ES-I3 (cell line): ENCODE results near the gene PEPD.

Experiments
- H3K36me3 ChIP-seq: 2 replicates; pipeline ENCODE4 v1.6.1; 2013; ENCODE audit warnings: mild to moderate bottlenecking, low read length, control low read depth, moderate library complexity; ENCODE audit not compliant: insufficient read depth
- H3K4me1 ChIP-seq: 2 replicates; pipeline ENCODE4 v1.6.1; 2013; ENCODE audit warnings: mild to moderate bottlenecking, control low read depth, low read length; ENCODE audit not compliant: insufficient read depth
- H3K9ac ChIP-seq: 2 replicates; pipeline ENCODE4 v1.6.1; 2013; ENCODE audit warnings: low read depth, mild to moderate bottlenecking, low read length, moderate library complexity
- H3K9me3 ChIP-seq: 2 replicates; pipeline ENCODE4 v1.6.1; 2013; ENCODE audit warnings: mild to moderate bottlenecking, low read length, moderate library complexity; ENCODE audit not compliant: control insufficient read depth, insufficient read depth

PEPD gene

DNA sequence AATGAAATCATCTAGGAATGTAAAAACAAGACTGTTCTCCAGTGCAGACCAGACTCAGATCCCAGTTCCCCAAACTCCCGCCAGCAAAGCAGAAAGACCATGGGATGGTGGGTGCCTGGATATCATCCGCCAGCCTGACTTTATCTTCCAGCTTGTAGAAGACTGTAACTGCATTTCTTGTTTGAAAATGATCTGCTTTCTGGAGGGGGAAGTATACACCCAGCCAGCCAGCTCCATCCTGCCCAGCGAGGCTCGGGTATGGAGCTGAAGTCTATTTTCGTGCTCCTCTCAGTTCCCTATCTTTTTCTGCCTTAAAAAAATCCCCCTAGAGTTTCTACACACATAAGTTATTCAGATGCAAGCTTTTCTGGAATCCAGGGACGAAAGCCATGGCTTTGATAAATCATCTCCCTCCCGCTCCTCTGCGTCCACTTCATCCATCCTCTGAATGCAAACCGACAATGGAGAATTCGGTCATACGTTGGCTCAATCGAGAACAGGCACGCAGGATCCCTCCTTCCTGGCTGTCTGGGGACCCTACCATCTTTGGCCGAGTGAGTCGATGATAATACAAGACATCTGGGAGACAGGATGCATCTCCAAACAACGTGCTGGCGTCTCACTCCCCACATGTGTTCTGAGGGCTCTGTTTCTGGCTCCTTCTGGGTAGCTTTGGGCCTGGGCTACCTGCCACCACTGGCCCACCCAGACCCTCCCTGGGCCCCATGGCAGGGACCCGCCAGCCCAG is 116.9 kb downstream of the PEPD start:
- no peaks in the 10 kb centered on the region for H3K36me3 ChIP-seq
- H3K9me3 ChIP-seq, result no peaks in the 10 kb centered on the region
- no peak overlapping the region for H3K9ac ChIP-seq
- peaks cover 4% of the 10 kb centered on the region; the same call in 1 of the 2 replicates for H3K4me1 ChIP-seq

GRCh38 chr19:33403973-33404304 is 117.7 kb downstream of the PEPD start:
- no peak overlapping the region for H3K9ac ChIP-seq
- no peaks in the 10 kb centered on the region for H3K36me3 ChIP-seq
- peaks cover 4% of the 10 kb centered on the region; the same call in 1 of the 2 replicates for H3K4me1 ChIP-seq

GRCh38 chr19:33403221-33403972 is 118.2 kb downstream of the PEPD start:
- H3K4me1 ChIP-seq, result peaks cover 4% of the 10 kb centered on the region; the same call in 1 of the 2 replicates
- H3K9me3 ChIP-seq, result no peaks in the 10 kb centered on the region
- no peaks in the 10 kb centered on the region for H3K36me3 ChIP-seq
- no peak overlapping the region for H3K9ac ChIP-seq

More at GRCh38 chr19:33403973-33404304, 117.7 kb downstream of the PEPD start:
- H3K9me3 ChIP-seq, result no peaks in the 10 kb centered on the region

DNA sequence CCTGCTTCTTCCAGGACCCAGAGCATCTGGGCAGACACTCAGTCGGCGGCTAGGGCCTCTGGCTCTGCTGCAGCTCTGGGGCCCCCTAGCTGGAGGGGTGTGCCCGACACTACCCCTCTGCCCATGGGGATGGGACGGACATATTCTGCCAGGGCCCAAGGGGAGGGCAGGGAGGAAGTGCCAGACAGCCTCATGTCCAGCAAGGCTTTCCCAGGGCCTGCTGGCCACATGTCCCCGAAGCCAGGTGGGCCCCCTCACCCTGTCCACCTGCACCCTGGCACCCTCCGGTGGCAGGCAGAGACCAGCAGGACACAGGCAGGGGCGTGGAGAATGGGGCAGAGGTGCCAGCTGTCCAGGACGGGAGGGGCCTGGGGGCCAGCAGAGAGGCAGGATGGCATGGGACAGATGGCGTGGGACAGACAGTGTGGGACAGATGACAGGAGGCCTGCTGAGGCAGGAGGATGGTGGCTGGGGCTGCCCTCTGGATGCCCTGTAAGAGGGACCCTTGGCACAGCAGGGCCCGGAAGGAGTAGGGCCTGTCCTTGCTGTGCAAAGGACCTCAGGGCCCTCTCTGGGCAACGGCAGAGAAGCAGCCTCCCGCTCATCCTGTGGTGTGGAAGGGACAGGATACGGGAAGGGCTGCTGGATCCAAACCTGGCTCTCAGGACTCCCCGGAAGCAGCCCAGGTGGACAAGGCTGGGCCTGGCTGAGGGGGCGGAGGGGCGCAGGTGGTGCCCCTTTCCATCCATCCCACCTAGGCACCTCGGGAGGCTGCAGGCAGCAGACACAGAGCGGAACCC is 119.0 kb downstream of the PEPD start:
- peaks cover 4% of the 10 kb centered on the region; the same call in 1 of the 2 replicates for H3K4me1 ChIP-seq
- no peak overlapping the region for H3K9ac ChIP-seq
- H3K36me3 ChIP-seq, result no peaks in the 10 kb centered on the region
- H3K9me3 ChIP-seq, result no peaks in the 10 kb centered on the region

DNA sequence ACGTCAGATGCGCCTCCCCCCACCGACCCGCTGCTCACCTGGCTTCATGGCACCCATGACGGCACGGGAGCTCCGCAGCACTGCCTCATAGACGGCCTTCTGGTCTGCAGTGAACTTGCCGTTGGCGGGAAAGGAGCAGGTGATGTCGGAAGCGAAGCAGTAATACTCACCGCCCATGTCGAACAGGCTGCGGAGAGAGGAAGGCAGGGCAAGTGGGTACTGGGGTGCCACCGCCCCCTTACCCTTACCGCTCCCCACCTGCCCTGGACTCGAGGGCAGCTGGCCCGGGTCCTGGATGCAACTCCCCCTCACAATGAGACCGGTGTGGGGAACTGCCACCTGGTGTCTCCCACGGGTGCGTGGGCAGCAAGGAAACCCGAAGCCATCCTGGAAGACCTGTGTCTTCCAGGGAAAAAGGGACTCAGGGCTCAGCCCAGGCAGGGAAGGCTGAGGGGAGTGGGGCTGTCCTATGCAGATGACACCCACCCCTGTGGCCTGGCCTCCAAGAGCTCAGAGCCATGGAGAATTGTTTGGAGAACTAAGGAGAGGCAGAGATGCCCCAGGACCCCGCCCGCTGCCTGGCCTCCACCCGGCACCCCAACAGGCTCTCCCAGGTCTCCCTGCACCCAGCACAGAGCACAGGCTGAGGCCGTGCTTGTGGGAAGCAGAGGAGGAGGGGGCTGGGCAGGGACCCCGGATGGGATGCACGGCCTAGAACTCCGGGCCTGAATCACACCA is 119.7 kb downstream of the PEPD start:
- H3K9ac ChIP-seq, result no peak overlapping the region
- H3K9me3 ChIP-seq, result no peaks in the 10 kb centered on the region
- H3K36me3 ChIP-seq, result no peaks in the 10 kb centered on the region
- H3K4me1 ChIP-seq, result peaks cover 9% of the 10 kb centered on the region; the same call in 1 of the 2 replicates

GRCh38 chr19:33400856-33401682 is 120.5 kb downstream of the PEPD start:
- no peaks in the 10 kb centered on the region for H3K36me3 ChIP-seq
- no peak overlapping the region for H3K9ac ChIP-seq
- H3K9me3 ChIP-seq, result no peaks in the 10 kb centered on the region
- H3K4me1 ChIP-seq, result peaks cover 8% of the 10 kb centered on the region; the same call in 1 of the 2 replicates

- no peaks in the 10 kb centered on the region for H3K36me3 ChIP-seq
- peaks cover 8% of the 10 kb centered on the region; the same call in 1 of the 2 replicates for H3K4me1 ChIP-seq
- H3K9ac ChIP-seq, result no peak overlapping the region
- H3K9me3 ChIP-seq, result no peaks in the 10 kb centered on the region
Observed at GRCh38 chr19:33399745-33400681, 121.6 kb downstream of the PEPD start.

DNA sequence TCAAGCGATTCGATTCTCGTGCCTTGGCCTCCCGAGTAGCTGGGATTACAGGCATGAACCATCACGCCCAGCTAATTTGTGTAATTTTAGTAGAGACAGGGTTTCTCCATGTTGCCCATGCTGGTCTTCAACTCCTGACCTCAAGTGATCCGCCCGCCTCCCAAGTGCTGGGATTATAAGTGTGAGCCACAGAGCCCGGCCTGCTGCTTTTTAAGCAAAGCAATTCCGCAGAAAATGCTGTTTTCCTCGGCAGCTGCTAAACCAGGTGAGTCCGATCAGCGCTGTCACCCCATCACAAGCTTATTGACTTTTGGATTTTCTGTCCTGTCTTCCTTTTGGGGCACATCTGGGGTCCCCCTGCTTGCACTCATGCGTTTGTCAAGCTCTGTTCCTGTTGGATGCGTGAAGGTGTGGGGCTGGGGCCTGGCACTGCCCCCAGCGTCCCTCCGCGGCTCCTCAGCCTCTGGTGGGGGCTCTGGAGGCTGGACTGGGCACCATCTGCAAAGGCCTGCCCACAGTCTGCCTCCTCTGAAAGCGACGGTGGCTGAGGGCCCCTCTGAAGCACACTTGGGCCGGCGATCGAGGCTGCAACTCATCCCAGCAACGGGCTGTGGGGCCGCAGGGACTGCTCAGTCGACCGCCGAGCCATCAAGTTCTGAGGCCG is 122.4 kb downstream of the PEPD start:
- H3K9ac ChIP-seq, result no peak overlapping the region
- H3K9me3 ChIP-seq, result no peaks in the 10 kb centered on the region
- no peaks in the 10 kb centered on the region for H3K36me3 ChIP-seq
- peaks cover 8% of the 10 kb centered on the region; the same call in 1 of the 2 replicates for H3K4me1 ChIP-seq

GRCh38 chr19:33398361-33399060 is 123.1 kb downstream of the PEPD start:
- peaks cover 8% of the 10 kb centered on the region; the same call in 1 of the 2 replicates for H3K4me1 ChIP-seq
- H3K9me3 ChIP-seq, result no peaks in the 10 kb centered on the region
- H3K36me3 ChIP-seq, result no peaks in the 10 kb centered on the region
- no peak overlapping the region for H3K9ac ChIP-seq

DNA sequence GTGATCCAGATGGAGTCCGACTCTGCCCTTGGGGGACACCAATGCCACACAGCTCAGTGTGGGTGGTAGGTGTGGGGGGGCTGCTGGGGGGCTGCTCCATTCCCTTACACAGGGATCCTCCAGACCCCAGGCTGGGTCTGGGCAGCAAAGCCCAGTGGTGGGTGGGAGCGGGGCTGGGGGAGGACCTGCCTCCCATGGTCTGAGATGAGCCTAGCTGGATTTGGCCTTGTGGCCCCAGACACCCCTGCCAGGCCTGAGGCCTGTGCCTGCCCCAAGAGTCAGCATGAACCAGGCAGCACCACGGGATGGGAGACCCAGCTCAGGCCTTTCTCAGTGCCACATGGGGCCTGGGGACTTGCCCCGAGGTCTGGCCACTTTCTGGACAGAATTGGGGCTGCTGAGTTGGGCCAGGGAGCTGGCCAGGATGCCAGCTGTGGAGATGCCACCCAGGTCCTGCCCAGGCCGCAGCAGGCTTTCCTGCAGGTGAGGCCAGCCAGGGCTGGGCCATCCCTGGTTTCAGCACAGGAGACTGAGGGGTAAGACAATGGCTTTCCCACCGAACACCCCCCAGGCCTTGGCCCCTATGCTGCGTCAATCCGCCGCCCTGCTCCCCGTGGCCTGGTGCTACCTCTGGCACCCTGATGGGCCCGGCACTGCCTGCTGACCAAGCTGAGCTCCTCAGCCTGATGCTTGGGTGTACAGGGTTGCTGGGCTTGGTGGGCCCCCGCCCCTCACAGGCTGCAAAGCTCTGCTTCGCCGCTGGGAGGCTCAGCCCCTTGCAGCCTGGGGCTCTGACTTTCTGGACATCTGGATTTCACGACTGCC is 123.8 kb downstream of the PEPD start:
- H3K9ac ChIP-seq, result no peak overlapping the region
- no peaks in the 10 kb centered on the region for H3K36me3 ChIP-seq
- no peaks in the 10 kb centered on the region for H3K9me3 ChIP-seq
- H3K4me1 ChIP-seq, result peaks cover 8% of the 10 kb centered on the region; the same call in 1 of the 2 replicates
